ENCODE results near the gene LRCOL1. TPM values are rescaled to one million over a fixed set of nuclear protein-coding genes. Genes with fewer than 3 reads are reported as not detected.

The LRCOL1 gene
- total RNA-seq, 2 donors from 2014 or later: 0.68 TPM; not detected in 1

- no peak overlapping the region for H3K27ac ChIP-seq
- H3K27me3 ChIP-seq (replicated peaks; ENCODE audit: insufficient read depth): no peaks in the 10 kb centered on the region
- no peaks in the 10 kb centered on the region for H3K36me3 ChIP-seq
- no peaks in the 10 kb centered on the region for H3K9me3 ChIP-seq
- DNase-seq (ENCODE audit: low spot score): no peak
- intact Hi-C loops (cut with DNase I): no loop called here
- WGBS: 97% methylated on average over 24 of the region's 24 CpGs
- H3K4me3 ChIP-seq: no peak overlapping the region
- no peaks in the 10 kb centered on the region for H3K4me1 ChIP-seq (replicated peaks)
- no peak for TF ChIP-seq POLR2AphosphoS5 (IDR thresholded peaks at IDR 0.05)
Measured at GRCh38 chr12:132625731-132626430, 15.5 kb upstream of the LRCOL1 start.

- Histone ChIP-seq H3K27me3 (replicated peaks; ENCODE audit: insufficient read depth) (no peaks in the 10 kb centered on the region), H3K4me1 (replicated peaks) (no peaks in the 10 kb centered on the region), H3K9me3 (no peaks in the 10 kb centered on the region), H3K36me3 (no peaks in the 10 kb centered on the region), H3K4me3 (no peak overlapping the region), H3K27ac (no peak overlapping the region)
- intact Hi-C loops (cut with DNase I): no loop called here
- DNase-seq (ENCODE audit: low spot score): no peak
- 91% methylated on average over 28 of the region's 32 CpGs for WGBS
- TF ChIP-seq CTCF (IDR thresholded peaks at IDR 0.05) (no peak), POLR2A (IDR thresholded peaks at IDR 0.05) (no peak), POLR2AphosphoS5 (IDR thresholded peaks at IDR 0.05) (no peak)
Measured at GRCh38 chr12:132624910-132625630, 14.7 kb upstream of the LRCOL1 start.

- 88% methylated on average over 22 of the region's 22 CpGs for WGBS
- TF ChIP-seq POLR2A (IDR thresholded peaks at IDR 0.05): no peak
- no peak for TF ChIP-seq POLR2AphosphoS5 (IDR thresholded peaks at IDR 0.05)
- no peak for TF ChIP-seq CTCF (IDR thresholded peaks at IDR 0.05)
- Histone ChIP-seq H3K4me3 (no peak overlapping the region), H3K9me3 (no peaks in the 10 kb centered on the region), H3K36me3 (no peaks in the 10 kb centered on the region), H3K27ac (no peak overlapping the region), H3K4me1 (replicated peaks) (no peaks in the 10 kb centered on the region), H3K27me3 (replicated peaks; ENCODE audit: insufficient read depth) (no peaks in the 10 kb centered on the region)
- intact Hi-C loops (cut with DNase I): no loop called here
- DNase-seq (ENCODE audit: low spot score): no peak
Measured at GRCh38 chr12:132624186-132624855, 13.9 kb upstream of the LRCOL1 start.

- 52% methylated on average over 24 of the region's 25 CpGs for WGBS
- intact Hi-C loops (cut with DNase I): no loop called here
- Histone ChIP-seq H3K36me3 (no peaks in the 10 kb centered on the region), H3K27ac (peak overlapping the region in 1 of 2 donors; percentile 6), H3K4me1 (replicated peaks) (no peaks in the 10 kb centered on the region), H3K9me3 (no peaks in the 10 kb centered on the region), H3K27me3 (replicated peaks; ENCODE audit: insufficient read depth) (no peaks in the 10 kb centered on the region), H3K4me3 (no peak overlapping the region)
- DNase-seq (ENCODE audit: low spot score): no peak
- TF ChIP-seq POLR2A (IDR thresholded peaks at IDR 0.05): no peak
- no peak for TF ChIP-seq CTCF (IDR thresholded peaks at IDR 0.05)
- TF ChIP-seq POLR2AphosphoS5 (IDR thresholded peaks at IDR 0.05): no peak
Measured at GRCh38 chr12:132623072-132623869, 12.9 kb upstream of the LRCOL1 start.

All from prostate gland (tissue), 2 donors.